Mesothelial cell of epicardium (in vitro differentiated cells): ENCODE data around the gene ZNF93. TPM values are rescaled to one million over a fixed set of nuclear protein-coding genes. Genes with fewer than 3 reads are reported as not detected.

Source experiments
- DNase-seq, 2 experiments: peaks; one replicate each; pipeline ENCODE4 v3.0.0; 2021; ENCODE audit warnings: low spot score in 2 of 2; ENCODE audit not compliant: unreplicated experiment in 2 of 2
- H3K27ac Mint-ChIP-seq: 2 replicates; pipeline ENCODE4 v1.8.0; 2021; ENCODE audit warnings: mixed read lengths
- H3K27me3 Mint-ChIP-seq: 2 replicates; pipeline ENCODE4 v1.8.0; 2021; ENCODE audit warnings: low read depth, mixed read lengths
- H3K36me3 Mint-ChIP-seq: 2 replicates; pipeline ENCODE4 v1.8.0; 2021; ENCODE audit warnings: mixed read lengths
- H3K4me1 Mint-ChIP-seq: 2 replicates; pipeline ENCODE4 v1.8.0; 2021; ENCODE audit warnings: mixed read lengths
- H3K4me3 Mint-ChIP-seq: 2 replicates; pipeline ENCODE4 v1.8.0; 2021; ENCODE audit warnings: mild to moderate bottlenecking, moderate library complexity, mixed read lengths
- H3K9me3 Mint-ChIP-seq: 2 replicates; pipeline ENCODE4 v1.8.0; 2021; ENCODE audit warnings: mixed read lengths
- total RNA-seq: library from RNA; stranded (reverse); gene quantifications from 3 replicates; pipeline ENCODE4 v1.2.1, GENCODE V29; 2021
- TF ChIP-seq, protein P1 (sequence below): fragments of 200-600 bp; sonication (generic); IDR thresholded peaks from one replicate; pipeline ENCODE4 v1.5.0; 2021; ENCODE audit warnings: antibody characterized with exemption; ENCODE audit not compliant: unreplicated experiment

The ZNF93 gene
- total RNA-seq, 1 donor from 2014 or later, result 28.4 TPM

DNA sequence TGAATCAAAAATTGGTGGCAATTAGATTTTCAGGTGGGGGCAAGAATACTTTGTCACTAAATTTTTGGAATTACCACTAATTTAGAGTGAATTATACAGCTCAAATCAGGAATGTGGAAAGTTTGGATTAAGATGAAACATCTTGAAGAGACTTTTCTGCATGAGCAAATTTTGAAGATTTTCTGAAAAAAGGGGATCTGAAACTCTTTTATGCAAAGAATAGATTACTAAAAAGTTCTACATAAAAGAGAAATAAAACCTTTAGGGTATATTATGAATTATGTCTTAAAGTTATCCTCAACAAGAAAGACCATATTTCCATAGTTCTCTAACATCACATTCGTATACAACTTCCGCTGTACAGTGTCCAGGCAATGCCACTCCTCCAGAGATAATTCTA is 36.7 kb downstream of the ZNF93 start:
- Mint-ChIP-seq H3K27me3 (no peaks in the 10 kb centered on the region), H3K4me1 (no peaks in the 10 kb centered on the region), H3K9me3 (peaks cover 69% of the 10 kb centered on the region), H3K36me3 (peaks cover 46% of the 10 kb centered on the region), H3K27ac (no peak overlapping the region), H3K4me3 (no peak overlapping the region)
- DNase-seq, result no peak
- TF ChIP-seq, protein P1, sequence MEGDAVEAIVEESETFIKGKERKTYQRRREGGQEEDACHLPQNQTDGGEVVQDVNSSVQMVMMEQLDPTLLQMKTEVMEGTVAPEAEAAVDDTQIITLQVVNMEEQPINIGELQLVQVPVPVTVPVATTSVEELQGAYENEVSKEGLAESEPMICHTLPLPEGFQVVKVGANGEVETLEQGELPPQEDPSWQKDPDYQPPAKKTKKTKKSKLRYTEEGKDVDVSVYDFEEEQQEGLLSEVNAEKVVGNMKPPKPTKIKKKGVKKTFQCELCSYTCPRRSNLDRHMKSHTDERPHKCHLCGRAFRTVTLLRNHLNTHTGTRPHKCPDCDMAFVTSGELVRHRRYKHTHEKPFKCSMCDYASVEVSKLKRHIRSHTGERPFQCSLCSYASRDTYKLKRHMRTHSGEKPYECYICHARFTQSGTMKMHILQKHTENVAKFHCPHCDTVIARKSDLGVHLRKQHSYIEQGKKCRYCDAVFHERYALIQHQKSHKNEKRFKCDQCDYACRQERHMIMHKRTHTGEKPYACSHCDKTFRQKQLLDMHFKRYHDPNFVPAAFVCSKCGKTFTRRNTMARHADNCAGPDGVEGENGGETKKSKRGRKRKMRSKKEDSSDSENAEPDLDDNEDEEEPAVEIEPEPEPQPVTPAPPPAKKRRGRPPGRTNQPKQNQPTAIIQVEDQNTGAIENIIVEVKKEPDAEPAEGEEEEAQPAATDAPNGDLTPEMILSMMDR, result no peak

DNA sequence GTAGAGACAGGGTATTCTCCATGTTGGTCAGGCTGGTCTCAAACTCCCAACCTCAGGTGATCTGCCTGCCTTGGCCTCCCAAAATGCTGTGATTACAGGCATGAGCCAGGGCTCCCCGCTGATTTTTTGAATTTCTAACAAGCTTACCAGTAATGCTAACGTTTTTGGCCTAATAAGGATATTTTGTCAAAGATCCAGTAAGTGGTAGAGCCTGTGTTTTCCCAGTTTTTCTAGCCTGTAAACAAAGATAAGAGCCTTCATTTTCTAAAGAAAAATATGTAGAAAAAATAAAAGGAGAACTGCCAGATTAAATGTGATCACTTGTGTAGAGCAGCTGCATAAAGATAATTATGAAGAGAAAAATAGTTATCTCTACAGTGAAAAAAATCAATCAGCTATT is 37.7 kb downstream of the ZNF93 start:
- Mint-ChIP-seq H3K9me3 (peaks cover 67% of the 10 kb centered on the region), H3K36me3 (peaks cover 35% of the 10 kb centered on the region), H3K4me1 (no peaks in the 10 kb centered on the region), H3K4me3 (no peak overlapping the region), H3K27ac (no peak overlapping the region), H3K27me3 (no peaks in the 10 kb centered on the region)
- DNase-seq, result no peak
- TF ChIP-seq, protein P1, result no peak

DNA sequence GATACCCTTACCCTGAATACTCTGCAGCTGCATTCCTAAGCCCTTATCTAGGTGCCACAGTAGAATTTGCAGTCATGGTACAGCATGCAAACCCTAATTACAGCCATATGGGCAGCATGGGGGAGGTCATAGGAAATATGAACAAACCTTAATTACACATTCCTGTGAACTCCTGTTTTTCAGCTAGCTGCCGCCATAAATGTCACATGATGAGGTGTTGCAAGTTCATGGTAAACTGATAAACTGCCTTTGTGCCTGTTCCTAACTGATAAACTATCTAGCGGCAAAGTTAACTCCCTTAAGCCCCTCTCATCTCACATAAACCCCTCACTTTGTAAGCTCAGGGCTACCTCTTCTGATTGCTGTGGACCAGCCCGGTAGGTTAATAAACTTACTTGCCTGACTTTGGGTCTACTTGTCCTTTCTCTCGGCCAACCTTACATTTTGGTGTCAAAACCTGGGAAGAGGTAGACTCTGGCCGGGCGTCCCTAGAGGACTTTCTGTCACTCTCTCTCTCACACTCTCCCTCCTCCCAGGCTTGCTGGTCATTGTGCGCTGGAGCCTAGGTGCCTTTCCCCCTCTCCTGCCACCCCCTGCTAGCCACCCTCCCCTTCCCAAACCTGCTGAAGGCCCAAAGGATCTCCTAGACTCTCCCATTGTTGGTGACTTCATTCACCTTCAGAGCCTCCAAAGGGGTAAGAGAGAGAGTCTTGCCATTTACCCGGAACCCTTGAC is 43.3 kb downstream of the ZNF93 start:
- Mint-ChIP-seq H3K4me3 (no peak overlapping the region), H3K36me3 (peaks cover 4% of the 10 kb centered on the region), H3K27ac (no peak overlapping the region), H3K9me3 (peaks cover 46% of the 10 kb centered on the region), H3K4me1 (no peaks in the 10 kb centered on the region), H3K27me3 (no peaks in the 10 kb centered on the region)
- TF ChIP-seq, protein P1, result no peak
- no peak for DNase-seq

DNA sequence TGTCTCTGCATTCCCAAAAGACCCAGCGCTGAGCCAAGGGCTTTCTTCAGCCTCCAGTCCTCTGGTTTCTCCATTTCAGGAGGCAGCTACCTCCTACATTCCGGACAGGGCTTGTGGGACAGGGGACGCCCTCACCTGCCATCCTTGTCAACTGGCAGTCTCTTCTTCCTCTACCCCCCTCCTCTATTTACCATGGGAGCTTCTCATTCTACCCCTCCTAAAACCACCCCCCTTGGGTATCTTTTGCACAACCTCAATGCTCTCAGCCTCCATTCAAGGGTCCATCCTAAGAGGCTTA is 43.8 kb downstream of the ZNF93 start:
- H3K4me3 Mint-ChIP-seq, result no peak overlapping the region
- no peak for DNase-seq
- no peaks in the 10 kb centered on the region for H3K4me1 Mint-ChIP-seq
- H3K27ac Mint-ChIP-seq, result no peak overlapping the region
- H3K36me3 Mint-ChIP-seq, result peaks cover 3% of the 10 kb centered on the region
- peaks cover 42% of the 10 kb centered on the region for H3K9me3 Mint-ChIP-seq
- TF ChIP-seq, protein P1, result no peak
- H3K27me3 Mint-ChIP-seq, result no peaks in the 10 kb centered on the region

DNA sequence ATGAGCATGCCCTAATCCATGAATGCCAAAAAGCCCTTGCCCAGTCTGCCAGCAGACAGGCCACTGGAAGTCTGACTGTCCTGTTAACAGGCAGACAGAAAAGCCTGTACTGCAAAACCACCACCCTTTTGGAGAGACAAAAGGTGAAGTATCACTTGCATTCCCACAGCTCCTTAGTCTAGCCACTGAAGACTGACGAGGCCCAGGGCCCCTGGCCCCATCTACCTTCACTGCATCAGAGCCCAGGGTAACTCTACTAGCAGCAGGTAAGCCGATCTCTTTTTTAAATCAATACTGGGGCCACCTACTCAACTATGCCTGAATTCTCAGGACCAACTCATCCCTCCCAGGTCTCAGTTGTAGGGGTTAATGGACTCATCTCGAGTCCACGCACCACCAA is 45.5 kb downstream of the ZNF93 start:
- TF ChIP-seq, protein P1, result no peak
- Mint-ChIP-seq H3K4me1 (no peaks in the 10 kb centered on the region), H3K4me3 (no peak overlapping the region), H3K27ac (no peak overlapping the region), H3K27me3 (no peaks in the 10 kb centered on the region), H3K36me3 (peaks cover 3% of the 10 kb centered on the region), H3K9me3 (peaks cover 30% of the 10 kb centered on the region)
- DNase-seq, result no peak

DNA sequence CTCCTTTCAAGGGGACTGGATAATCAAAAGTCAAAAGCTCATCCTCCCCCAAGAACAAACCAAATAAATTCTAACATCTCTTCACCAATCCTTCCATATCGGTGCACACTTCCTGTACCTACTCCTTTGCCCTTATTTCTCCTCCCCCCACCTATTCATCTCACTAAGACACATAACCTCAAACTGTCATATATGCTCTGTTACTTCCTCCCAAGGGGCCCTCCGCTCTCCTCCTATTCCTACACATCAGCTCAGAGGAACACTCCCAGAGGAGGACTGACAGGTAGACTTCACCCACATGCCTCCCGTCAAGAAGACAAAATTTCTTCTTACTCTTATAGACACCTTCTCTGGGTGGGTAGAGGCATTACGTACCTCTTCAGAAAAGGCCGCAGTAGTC is 48.1 kb downstream of the ZNF93 start:
- Mint-ChIP-seq H3K4me1 (no peaks in the 10 kb centered on the region), H3K27ac (no peak overlapping the region), H3K36me3 (peaks cover 2% of the 10 kb centered on the region), H3K9me3 (peaks cover 13% of the 10 kb centered on the region), H3K4me3 (no peak overlapping the region), H3K27me3 (no peaks in the 10 kb centered on the region)
- DNase-seq, result no peak
- TF ChIP-seq, protein P1, result no peak
